ENCODE results near the gene MAP2K2.

MAP2K2 gene

DNA sequence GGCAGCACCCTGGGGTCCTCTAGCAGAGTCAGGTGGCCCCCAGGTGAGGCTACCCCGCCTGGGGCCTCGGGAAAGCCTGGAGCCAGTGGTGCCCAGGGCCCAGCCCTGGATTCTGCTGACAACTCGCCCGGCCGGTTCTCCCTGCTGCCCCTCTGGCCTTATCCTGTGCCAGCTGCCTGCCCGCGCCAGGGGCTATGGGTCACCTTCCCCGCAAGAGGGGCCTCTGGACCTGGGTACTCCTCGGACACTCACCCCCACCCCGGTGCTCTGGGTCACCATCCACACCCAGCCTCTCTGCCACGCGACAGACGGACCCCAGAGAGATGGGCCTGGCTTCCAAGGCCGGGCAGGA, 81.2 kb downstream of the MAP2K2 start:
- no peak for DNase-seq

DNA sequence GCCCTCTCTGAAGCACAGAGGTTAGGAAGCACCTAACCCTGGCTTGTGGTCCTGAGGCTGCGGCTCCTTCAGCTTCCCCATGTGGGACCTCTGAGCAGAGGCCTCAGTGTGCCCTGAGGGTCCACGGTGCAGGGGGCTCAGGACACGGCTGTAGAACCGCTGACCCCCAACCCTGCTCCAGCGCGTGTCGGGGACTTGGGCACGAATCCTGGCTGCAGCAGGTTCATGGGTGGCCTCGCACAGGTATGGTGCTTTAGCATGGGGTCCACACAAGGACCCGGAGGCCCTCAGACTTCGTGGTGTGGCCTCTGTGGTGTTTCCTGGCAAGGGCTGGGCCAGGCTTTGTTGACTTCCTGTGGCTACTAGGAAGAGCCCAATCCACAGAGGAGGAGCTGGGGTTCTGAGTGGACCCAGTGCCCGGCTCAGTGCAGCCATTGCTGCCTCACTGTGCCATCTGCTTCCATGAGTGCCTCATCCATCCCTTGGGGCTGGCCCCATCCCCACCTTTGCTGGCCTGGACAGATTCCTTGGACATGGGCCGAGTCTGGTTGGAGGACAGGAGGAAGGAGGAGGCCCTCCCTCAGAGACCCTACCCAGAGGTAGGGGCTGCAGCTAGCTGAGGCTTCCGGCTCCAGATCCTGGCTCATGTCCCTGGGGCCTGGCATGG, 81.7 kb downstream of the MAP2K2 start:
- no peak for DNase-seq

All from central memory CD4-positive, alpha-beta T cell (primary cell).